ENCODE data around the gene COL9A2. TPM values are rescaled to one million over a fixed set of nuclear protein-coding genes. Genes with fewer than 3 reads are reported as not detected.

The COL9A2 gene
- total RNA-seq, 2 experiments from 2014 or later: 2.4 to 3.0 TPM

GRCh38 chr1:40315239-40315794, 1.8 kb downstream of the COL9A2 start:
- Mint-ChIP-seq H3K4me3 (peak overlapping the region; percentile 90), H3K27ac (peak overlapping the region; percentile 64), H3K4me1 (ENCODE audit: low read depth) (peaks cover 37% of the 10 kb centered on the region), H3K9me3 (no peaks in the 10 kb centered on the region), H3K36me3 (ENCODE audit: low read depth) (no peaks in the 10 kb centered on the region), H3K27me3 (peaks cover 24% of the 10 kb centered on the region)
- Histone ChIP-seq H3K4me1 (ENCODE audit: insufficient read depth, low read length) (peaks cover 51% of the 10 kb centered on the region), H3K36me3 (ENCODE audit: insufficient read depth, low read length) (no peaks in the 10 kb centered on the region), H3K27ac (ENCODE audit: low read depth in 1 of 2, low read length in 2 of 2) (no peak overlapping the region), H3K4me3 (ENCODE audit: low read length) (peak overlapping the region; percentile 77), H3K9me3 (ENCODE audit: control insufficient read depth in 1 of 2, insufficient read depth in 1 of 2, low read length in 2 of 2) (no peaks in the 10 kb centered on the region), H3K27me3 (ENCODE audit: control insufficient read depth in 1 of 2, insufficient read depth in 2 of 2, low read length in 2 of 2) (peaks cover 0 to 11% of the 10 kb centered on the region in 2 experiments)
- TF ChIP-seq, protein P1, sequence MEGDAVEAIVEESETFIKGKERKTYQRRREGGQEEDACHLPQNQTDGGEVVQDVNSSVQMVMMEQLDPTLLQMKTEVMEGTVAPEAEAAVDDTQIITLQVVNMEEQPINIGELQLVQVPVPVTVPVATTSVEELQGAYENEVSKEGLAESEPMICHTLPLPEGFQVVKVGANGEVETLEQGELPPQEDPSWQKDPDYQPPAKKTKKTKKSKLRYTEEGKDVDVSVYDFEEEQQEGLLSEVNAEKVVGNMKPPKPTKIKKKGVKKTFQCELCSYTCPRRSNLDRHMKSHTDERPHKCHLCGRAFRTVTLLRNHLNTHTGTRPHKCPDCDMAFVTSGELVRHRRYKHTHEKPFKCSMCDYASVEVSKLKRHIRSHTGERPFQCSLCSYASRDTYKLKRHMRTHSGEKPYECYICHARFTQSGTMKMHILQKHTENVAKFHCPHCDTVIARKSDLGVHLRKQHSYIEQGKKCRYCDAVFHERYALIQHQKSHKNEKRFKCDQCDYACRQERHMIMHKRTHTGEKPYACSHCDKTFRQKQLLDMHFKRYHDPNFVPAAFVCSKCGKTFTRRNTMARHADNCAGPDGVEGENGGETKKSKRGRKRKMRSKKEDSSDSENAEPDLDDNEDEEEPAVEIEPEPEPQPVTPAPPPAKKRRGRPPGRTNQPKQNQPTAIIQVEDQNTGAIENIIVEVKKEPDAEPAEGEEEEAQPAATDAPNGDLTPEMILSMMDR (IDR thresholded peaks at IDR 0.05): peak; percentile 79
- ATAC-seq (ENCODE audit: poor library complexity) (peak; percentile 84), DNase-seq (peak; percentile 78 to 94 (median 84))
- intact Hi-C loops (cut with DNase I, micrococcal nuclease): loop anchor here (1.0 to 5.0 kb wide), 6 partner anchors 57 to 163 kb away; partner anchors contain the start of genes RLF (in 2 of the 2) and ZMPSTE24 (in 1 of the 2)
- CTCF ChIA-PET: interaction anchor here (0.6 to 3.4 kb wide), 22 partner anchors 8 to 171 kb away, joined by 3 to 27 read pairs (median 4); no protein-coding TSS in a partner anchor
- POLR2A ChIA-PET: interaction anchor here (0.6 to 3.2 kb wide), 11 partner anchors 17 to 162 kb away, joined by 3 to 24 read pairs (median 4); partner anchors contain the start of genes SMAP2 and ZMPSTE24

- TF ChIP-seq, protein P1 (IDR thresholded peaks at IDR 0.05): no peak
- intact Hi-C loops (cut with DNase I, micrococcal nuclease): loop anchor here (1.0 to 5.0 kb wide), 6 partner anchors 56 to 162 kb away; partner anchors contain the start of genes RLF (in 2 of the 2) and ZMPSTE24 (in 1 of the 2)
- ChIA-PET CTCF (interaction anchor here (0.6 to 3.4 kb wide), 17 partner anchors 9 to 171 kb away, joined by 3 to 27 read pairs (median 6); no protein-coding TSS in a partner anchor), POLR2A (interaction anchor here (0.6 to 3.2 kb wide), 8 partner anchors 17 to 162 kb away, joined by 3 to 24 read pairs (median 4); partner anchors contain the start of genes SMAP2 and ZMPSTE24)
- H3K4me3 Mint-ChIP-seq: peak overlapping the region; percentile 90
- H3K27ac Mint-ChIP-seq: peak overlapping the region; percentile 64
- Histone ChIP-seq H3K4me1 (ENCODE audit: insufficient read depth, low read length) (peaks cover 51% of the 10 kb centered on the region), H3K9me3 (ENCODE audit: control insufficient read depth in 1 of 2, insufficient read depth in 1 of 2, low read length in 2 of 2) (no peaks in the 10 kb centered on the region), H3K27ac (ENCODE audit: low read depth in 1 of 2, low read length in 2 of 2) (no peak overlapping the region), H3K27me3 (ENCODE audit: control insufficient read depth in 1 of 2, insufficient read depth in 2 of 2, low read length in 2 of 2) (peaks cover 0 to 11% of the 10 kb centered on the region in 2 experiments), H3K36me3 (ENCODE audit: insufficient read depth, low read length) (no peaks in the 10 kb centered on the region), H3K4me3 (ENCODE audit: low read length) (peak overlapping the region; percentile 77)
- DNase-seq (no peak), ATAC-seq (ENCODE audit: poor library complexity) (no peak)
- H3K27me3 Mint-ChIP-seq: peaks cover 24% of the 10 kb centered on the region
- no peaks in the 10 kb centered on the region for H3K36me3 Mint-ChIP-seq (ENCODE audit: low read depth)
- peaks cover 37% of the 10 kb centered on the region for H3K4me1 Mint-ChIP-seq (ENCODE audit: low read depth)
- no peaks in the 10 kb centered on the region for H3K9me3 Mint-ChIP-seq
Observed at GRCh38 chr1:40314721-40315238, 2.3 kb downstream of the COL9A2 start.

- Histone ChIP-seq H3K27ac (ENCODE audit: low read depth in 1 of 2, low read length in 2 of 2) (no peak overlapping the region), H3K27me3 (ENCODE audit: control insufficient read depth in 1 of 2, insufficient read depth in 2 of 2, low read length in 2 of 2) (peaks cover 0 to 11% of the 10 kb centered on the region in 2 experiments), H3K9me3 (ENCODE audit: control insufficient read depth in 1 of 2, insufficient read depth in 1 of 2, low read length in 2 of 2) (no peaks in the 10 kb centered on the region), H3K36me3 (ENCODE audit: insufficient read depth, low read length) (no peaks in the 10 kb centered on the region), H3K4me3 (ENCODE audit: low read length) (no peak overlapping the region), H3K4me1 (ENCODE audit: insufficient read depth, low read length) (peaks cover 51% of the 10 kb centered on the region)
- CTCF ChIA-PET: interaction anchor here (0.7 to 2.8 kb wide), 8 partner anchors 24 to 170 kb away, joined by 3 to 17 read pairs (median 6); no protein-coding TSS in a partner anchor
- TF ChIP-seq, protein P1 (IDR thresholded peaks at IDR 0.05): no peak
- H3K27me3 Mint-ChIP-seq: peaks cover 22% of the 10 kb centered on the region
- ATAC-seq (ENCODE audit: poor library complexity) (no peak), DNase-seq (no peak)
- POLR2A ChIA-PET: interaction anchor here (0.7 to 3.2 kb wide), 3 partner anchors 16 to 72 kb away, joined by 3 to 24 read pairs (median 5); partner anchors contain the start of gene ZMPSTE24
- H3K4me3 Mint-ChIP-seq: peak overlapping the region; percentile 42
- intact Hi-C loops (cut with DNase I, micrococcal nuclease): loop anchor here (2.0 kb wide), 4 partner anchors 55 to 161 kb away; partner anchors contain the start of gene ZMPSTE24 (in 1 of the 2)
- H3K36me3 Mint-ChIP-seq (ENCODE audit: low read depth): no peaks in the 10 kb centered on the region
- peak overlapping the region; percentile 64 for H3K27ac Mint-ChIP-seq
- no peaks in the 10 kb centered on the region for H3K9me3 Mint-ChIP-seq
- peaks cover 34% of the 10 kb centered on the region for H3K4me1 Mint-ChIP-seq (ENCODE audit: low read depth)
Observed at GRCh38 chr1:40313958-40314720, 2.9 kb downstream of the COL9A2 start.

All from CD4-positive, alpha-beta T cell (primary cell).